Thyroid gland (tissue), 4 donors: ENCODE data around the gene PAK1IP1. TPM values are rescaled to one million over a fixed set of nuclear protein-coding genes. Genes with fewer than 3 reads are reported as not detected.
A peak's percentile ranks its signal among the peaks of the same experiment; 100 is the strongest.
"Not testable (repeated sequence)": the region's sequence is repeated elsewhere in the genome, so short reads cannot be mapped to it uniquely, and the experiment has no call there.

ENCODE experiments used
- DNase-seq, 2 donors: peaks; one replicate each; pipeline ENCODE4 v3.0.0-alpha.2; 2019
- H3K27ac ChIP-seq, 3 donors: fragments of 200-600 bp; sonication (generic); 1 replicate in 2 of 3; 2 replicates in 1 of 3; pipeline ENCODE4 v1.5.1; 2016 to 2019; ENCODE audit warnings: mild to moderate bottlenecking in 1 of 3, moderate library complexity in 1 of 3
- H3K27me3 ChIP-seq: fragments of 200-600 bp; sonication (generic); one replicate; pipeline ENCODE4 v1.5.1; 2019
- H3K36me3 ChIP-seq, 2 donors: fragments of 200-600 bp; sonication (generic); one replicate each; pipeline ENCODE4 v1.5.1; 2016 to 2019
- H3K4me1 ChIP-seq, 2 donors: fragments of 200-600 bp; sonication (generic); one replicate each; pipeline ENCODE4 v1.5.1; 2017 to 2019
- H3K4me3 ChIP-seq, 3 donors: fragments of 200-600 bp; sonication (generic); replicated peaks in 1 of 3; 1 replicate in 2 of 3; 2 replicates in 1 of 3; pipeline ENCODE4 v1.5.1; 2016; ENCODE audit warnings: mild to moderate bottlenecking in 1 of 3
- H3K9me3 ChIP-seq: fragments of 200-600 bp; sonication (generic); one replicate; pipeline ENCODE4 v1.5.1; 2017
- CTCF ChIP-seq, 6 experiments: fragments of 200-600 bp in 3 of 6; fragments of 450-650 bp in 3 of 6; sonication (generic) in 3 of 6; IDR thresholded peaks; one replicate each; pipeline ENCODE4 v1.5.1; 2016 to 2019; ENCODE audit warnings: antibody characterized with exemption in 6 of 6, mild to moderate bottlenecking in 2 of 6, inconsistent platforms in 1 of 6, moderate library complexity in 1 of 6
- POLR2A ChIP-seq, 2 donors: fragments of 450-650 bp; IDR thresholded peaks; one replicate each; pipeline ENCODE4 v1.6.1; 2017; ENCODE audit warnings: antibody characterized with exemption in 2 of 2, mild to moderate bottlenecking in 2 of 2, moderate library complexity in 1 of 2
- WGBS, 2 donors: methylation state at CpG; one replicate each; pipeline ENCODE4 v1.1.5; 2017; 5-methylcytosine and 5-hydroxymethylcytosine counted together
- intact Hi-C: fragments of 100-400 bp; cut with DNase I; formaldehyde crosslinking; loops from one replicate; pipeline ENCODE4 v1.15.1; 2023
- total RNA-seq, 4 donors: library from RNA; depleted of rRNA; stranded (reverse); fragments of >200 nt; gene quantifications; one replicate each; pipeline ENCODE4 v1.2.3, GENCODE V29; 2016

The PAK1IP1 gene
- total RNA-seq, 4 donors from 2014 or later: 8.8 to 15.6 (median 12.7) TPM

DNA sequence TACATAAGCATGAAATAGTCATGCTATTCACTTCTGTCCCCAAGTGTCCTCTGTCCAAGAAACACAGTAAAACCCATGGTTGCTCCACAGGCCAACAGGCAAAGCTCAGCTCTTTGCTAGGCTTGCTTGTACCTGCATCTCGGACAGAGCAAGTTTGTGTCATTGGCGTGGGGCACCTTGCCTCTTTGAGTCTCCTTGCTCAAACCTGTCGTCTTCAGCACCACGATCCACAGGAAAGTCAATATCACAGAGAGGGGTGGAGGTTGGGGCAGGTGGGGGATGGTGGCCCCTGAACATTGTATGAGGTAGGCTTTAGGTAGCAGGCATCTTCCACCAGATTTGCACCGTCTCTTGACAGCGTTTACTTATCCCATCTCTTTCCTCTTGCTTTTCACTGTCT, 48.7 kb downstream of the PAK1IP1 start:
- intact Hi-C loops: loop anchor here (10.0 kb wide), 1 partner anchor 49 kb away; the partner anchor contains the start of genes C6orf52 and PAK1IP1
- Histone ChIP-seq H3K4me3 (no peak overlapping the region), H3K27me3 (no peaks in the 10 kb centered on the region), H3K36me3 (no peaks in the 10 kb centered on the region), H3K9me3 (no peaks in the 10 kb centered on the region), H3K4me1 (peaks cover 3 to 7% of the 10 kb centered on the region in 2 donors), H3K27ac (no peak overlapping the region)
- TF ChIP-seq CTCF (IDR thresholded peaks at IDR 0.05): no peak
- TF ChIP-seq POLR2A (IDR thresholded peaks at IDR 0.05): no peak
- WGBS, 2 donors: 82 to 84% methylated on average over 6 of the region's 6 CpGs
- DNase-seq: no peak

GRCh38 chr6:10745116-10745515, 50.3 kb downstream of the PAK1IP1 start:
- Histone ChIP-seq H3K27ac (no peak overlapping the region), H3K4me3 (no peak overlapping the region), H3K36me3 (no peaks in the 10 kb centered on the region), H3K4me1 (peaks cover 16 to 23% of the 10 kb centered on the region in 2 donors), H3K9me3 (no peaks in the 10 kb centered on the region), H3K27me3 (no peaks in the 10 kb centered on the region)
- DNase-seq: no peak
- 87 to 92% methylated on average over 5 of the region's 5 CpGs for WGBS, 2 donors
- no peak for TF ChIP-seq CTCF (IDR thresholded peaks at IDR 0.05)
- no peak for TF ChIP-seq POLR2A (IDR thresholded peaks at IDR 0.05)
- intact Hi-C loops: loop anchor here (10.0 kb wide), 1 partner anchor 50 kb away; the partner anchor contains the start of genes C6orf52 and PAK1IP1

DNA sequence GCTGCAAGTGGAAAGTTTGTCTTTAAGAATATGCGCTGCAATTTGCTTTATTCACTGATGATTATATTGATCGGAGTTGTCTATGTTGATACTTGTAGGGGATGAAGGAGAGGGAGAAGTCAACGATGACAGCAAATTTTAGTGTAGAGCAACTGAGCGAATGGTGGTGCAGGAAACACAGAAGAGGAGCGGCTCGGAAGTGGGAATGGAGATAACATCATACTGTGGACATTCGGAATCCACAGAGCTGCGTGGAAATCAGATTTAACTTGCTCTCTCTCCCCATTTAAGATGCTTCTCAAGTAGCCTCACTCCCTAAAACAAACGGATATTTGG, 52.1 kb downstream of the PAK1IP1 start:
- Histone ChIP-seq H3K36me3 (peaks cover 0 to 9% of the 10 kb centered on the region in 2 donors), H3K27ac (peak overlapping the region in 2 of 3 donors; percentile 64 to 74), H3K27me3 (no peaks in the 10 kb centered on the region), H3K4me1 (peaks cover 24 to 38% of the 10 kb centered on the region in 2 donors), H3K9me3 (no peaks in the 10 kb centered on the region), H3K4me3 (peak overlapping the region in 2 of 3 donors; percentile 28 to 69)
- WGBS, 2 donors: 57 to 65% methylated on average over 9 of the region's 9 CpGs
- no peak for TF ChIP-seq CTCF (IDR thresholded peaks at IDR 0.05)
- no peak for TF ChIP-seq POLR2A (IDR thresholded peaks at IDR 0.05)
- intact Hi-C loops: loop anchor here (10.0 kb wide), 1 partner anchor 52 kb away; the partner anchor contains the start of genes C6orf52 and PAK1IP1
- no peak for DNase-seq

GRCh38 chr6:10747251-10747972, 52.6 kb downstream of the PAK1IP1 start, which contains the start of gene TMEM14B:
TMEM14B (plus strand) TSS chr6:10747805; CDS start chr6:10749246, 1,441 bp downstream.
- peaks cover 0 to 9% of the 10 kb centered on the region in 2 donors for H3K36me3 ChIP-seq
- H3K27ac ChIP-seq: peak within 1 kb of the TSS; percentile 74 to 85 (median 80)
- TF ChIP-seq POLR2A (IDR thresholded peaks at IDR 0.05) (peak; percentile 38 to 92), CTCF (IDR thresholded peaks at IDR 0.05) (peak in 2 of 6 experiments; percentile 1 to 22)
- no peaks in the 10 kb centered on the region for H3K9me3 ChIP-seq
- H3K4me1 ChIP-seq: peaks cover 24 to 39% of the 10 kb centered on the region in 2 donors
- WGBS, 2 donors: 2 to 4% methylated on average over 18 to 44 of the region's 52 CpGs
- intact Hi-C loops: loop anchor here (10.0 kb wide), 1 partner anchor 53 kb away; the partner anchor contains the start of genes C6orf52 and PAK1IP1
- peak within 1 kb of the TSS; percentile 56 to 69 (median 63) for H3K4me3 ChIP-seq
- no peaks in the 10 kb centered on the region for H3K27me3 ChIP-seq
- DNase-seq: peak; percentile 100

DNA sequence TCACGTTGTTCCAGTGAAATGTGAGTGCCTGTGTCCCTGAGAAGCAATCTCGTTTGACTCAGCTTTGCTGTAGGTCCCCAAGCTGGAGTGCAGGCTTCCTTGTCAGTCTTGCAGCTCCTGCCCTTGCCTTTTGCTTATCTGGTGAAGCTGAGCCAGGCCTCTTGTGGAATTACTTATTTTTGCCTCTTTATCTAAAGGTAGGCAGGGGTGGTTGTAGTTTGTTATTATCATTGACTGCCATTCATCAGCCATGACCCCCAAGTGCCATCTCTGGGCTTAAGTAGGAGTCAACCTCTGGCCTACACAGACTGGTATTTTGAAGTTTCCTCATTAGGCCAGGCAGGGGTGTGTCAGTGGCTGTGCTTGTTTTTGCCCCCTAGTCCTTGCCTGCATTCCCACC, 55.0 kb downstream of the PAK1IP1 start:
- Histone ChIP-seq H3K27ac (peak overlapping the region; percentile 59 to 80 (median 67)), H3K27me3 (no peaks in the 10 kb centered on the region), H3K36me3 (peaks cover 9 to 14% of the 10 kb centered on the region in 2 donors), H3K9me3 (no peaks in the 10 kb centered on the region), H3K4me3 (no peak overlapping the region), H3K4me1 (peaks cover 24 to 39% of the 10 kb centered on the region in 2 donors)
- WGBS, 2 donors: 24 to 41% methylated on average over 2 of the region's 2 CpGs
- intact Hi-C loops: loop anchor here (10.0 kb wide), 1 partner anchor 55 kb away; the partner anchor contains the start of genes C6orf52 and PAK1IP1
- DNase-seq: peak; percentile 30 to 34
- no peak for TF ChIP-seq POLR2A (IDR thresholded peaks at IDR 0.05)

GRCh38 chr6:10750568-10750967, 55.8 kb downstream of the PAK1IP1 start:
- intact Hi-C loops, DNase-seq, H3K9me3 ChIP-seq, H3K4me3 ChIP-seq, H3K27me3 ChIP-seq: not testable (repeated sequence)
- peaks cover 15 to 22% of the 10 kb centered on the region in 2 donors for H3K36me3 ChIP-seq
- H3K4me1 ChIP-seq: peaks cover 24 to 39% of the 10 kb centered on the region in 2 donors
- WGBS, 2 donors: 32 to 55% methylated on average over 6 of the region's 6 CpGs
- H3K27ac ChIP-seq: peak overlapping the region; percentile 1 to 67 (median 40)

GRCh38 chr6:10751757-10752156, 57.0 kb downstream of the PAK1IP1 start:
- H3K9me3 ChIP-seq, H3K27me3 ChIP-seq, intact Hi-C loops, H3K4me3 ChIP-seq, H3K27ac ChIP-seq, DNase-seq: not testable (repeated sequence)
- peaks cover 17 to 28% of the 10 kb centered on the region in 2 donors for H3K36me3 ChIP-seq
- peaks cover 24 to 37% of the 10 kb centered on the region in 2 donors for H3K4me1 ChIP-seq
- 80% methylated on average over 5 of the region's 5 CpGs for WGBS, 2 donors
